SW480 (cell line): ENCODE results near the gene TK2.
"Not testable (repeated sequence)": the region's sequence is repeated elsewhere in the genome, so short reads cannot be mapped to it uniquely, and the experiment has no call there.

ENCODE experiments used
- DNase-seq: peaks from one replicate; pipeline ENCODE4 v3.0.0-alpha.2; 2016; ENCODE audit warnings: low spot score

Gene TK2

GRCh38 chr16:66549284-66550131 is at the start of gene TK2:
Gene TK2, minus strand, starts transcription at chr16:66550122. Its CDS starts 61 bp downstream, at chr16:66550061.
- DNase-seq = peak; percentile 8

- DNase-seq = no peak
Measured at GRCh38 chr16:66598111-66598510, 48.2 kb upstream of the TK2 start.

GRCh38 chr16:66596986-66597848 is 47.3 kb upstream of the TK2 start:
- no peak for DNase-seq

- not testable (repeated sequence) for DNase-seq
Measured at GRCh38 chr16:66596559-66596958, 46.6 kb upstream of the TK2 start.

GRCh38 chr16:66594739-66595138 is 44.8 kb upstream of the TK2 start:
- DNase-seq = no peak

- no peak for DNase-seq
Measured at GRCh38 chr16:66592814-66593213, 42.9 kb upstream of the TK2 start.

- no peak for DNase-seq
Measured at GRCh38 chr16:66592241-66592640, 42.3 kb upstream of the TK2 start.

GRCh38 chr16:66591018-66591417 is 41.1 kb upstream of the TK2 start:
- no peak for DNase-seq

- DNase-seq = no peak
Measured at GRCh38 chr16:66590322-66590721, 40.4 kb upstream of the TK2 start.

GRCh38 chr16:66588981-66589713 is 39.2 kb upstream of the TK2 start:
- DNase-seq = no peak

GRCh38 chr16:66587881-66588600 is 38.1 kb upstream of the TK2 start:
- DNase-seq = no peak

GRCh38 chr16:66585481-66586239 is 35.7 kb upstream of the TK2 start:
- DNase-seq = no peak

- DNase-seq = no peak
Measured at GRCh38 chr16:66581246-66581952, 31.5 kb upstream of the TK2 start.

GRCh38 chr16:66580605-66581209 is 30.8 kb upstream of the TK2 start:
- DNase-seq = no peak

- DNase-seq = no peak
Measured at GRCh38 chr16:66578651-66579531, 29.0 kb upstream of the TK2 start, which contains the start of gene CMTM2. Gene CMTM2, plus strand, starts transcription at chr16:66579463. Its CDS starts 145 bp downstream, at chr16:66579608.

GRCh38 chr16:66576296-66576695 is 26.4 kb upstream of the TK2 start:
- no peak for DNase-seq

GRCh38 chr16:66575060-66575459 is 25.1 kb upstream of the TK2 start:
- no peak for DNase-seq

GRCh38 chr16:66574531-66574930 is 24.6 kb upstream of the TK2 start:
- no peak for DNase-seq

GRCh38 chr16:66574081-66574480 is 24.2 kb upstream of the TK2 start:
- DNase-seq = no peak
